HCT116 (cell line): ENCODE results near the gene SPATA12. TPM values are rescaled to one million over a fixed set of nuclear protein-coding genes. Genes with fewer than 3 reads are reported as not detected.

Source experiments
- ATAC-seq: fragments of 200-7000 bp; cut with Tn5 transposase; 2 replicates; pipeline ENCODE4 v1.9.1; 2020; ENCODE audit warnings: mild to moderate bottlenecking, moderate library complexity
- BruUV-seq: library from RNA; stranded (reverse); fragments of 400-500 nt; replicated peaks from 2 replicates; lab custom pipeline; 2021; lab: Mats Ljungman, UMichigan
- CTCF ChIA-PET: fragments of 300-600 bp; sonication (Branson Sonifier 250); formaldehyde crosslinking; loops from one replicate; lab custom pipeline; 2021; ENCODE audit warnings: antibody characterized with exemption; lab: Charles Lee
- POLR2A ChIA-PET: fragments of 300-600, 350-600 bp; sonication (Branson Sonifier 250); formaldehyde crosslinking; loops from one replicate; lab custom pipeline; 2021; ENCODE audit warnings: antibody characterized with exemption; lab: Charles Lee
- RAD21 ChIA-PET, 2 experiments: fragments of 300-600 bp; sonication (Branson Sonifier 250); formaldehyde crosslinking; loops; one replicate each; lab custom pipeline; 2023; ENCODE audit warnings: low total read pairs in 2 of 2; ENCODE audit not compliant: uncharacterized antibody in 2 of 2, unreplicated experiment in 2 of 2, low non-redundant PET in 1 of 2; lab: Charles Lee
- DNase-seq: peaks from one replicate; pipeline ENCODE4 v3.0.0-alpha.2; 2010; ENCODE audit warnings: low read depth, low spot score
- H2AFZ ChIP-seq: fragments of 200-600 bp; shearing (Covaris generic), sonication (generic); 2 replicates; pipeline ENCODE4 v1.6.1; 2017; ENCODE audit warnings: low read depth, mixed run types, mixed read lengths, antibody characterized with exemption, low read length; ENCODE audit not compliant: poor library complexity, severe bottlenecking
- H3K27ac ChIP-seq: 2 replicates; pipeline ENCODE4 v1.5.1; 2012; ENCODE audit warnings: low read depth, low read length
- H3K27me3 ChIP-seq: fragments of 200-600 bp; sonication (generic); 2 replicates; pipeline ENCODE4 v1.6.1; 2016; ENCODE audit warnings: mixed run types, low read length, mixed read lengths; ENCODE audit not compliant: insufficient read depth
- H3K36me3 ChIP-seq, 2 experiments: fragments of 200-500 bp in 1 of 2; fragments of 200-600 bp in 1 of 2; sonication (Bioruptor generic) in 1 of 2; sonication (generic) in 1 of 2; 2 replicates each; pipeline versions ENCODE4 v1.5.1 to v1.6.1; 2014 to 2016; ENCODE audit warnings: low read length in 2 of 2, inconsistent platforms in 1 of 2, mixed read lengths in 1 of 2, mixed run types in 1 of 2; ENCODE audit not compliant: insufficient read depth in 2 of 2, control insufficient read depth in 1 of 2
- H3K4me1 ChIP-seq, 2 experiments: fragments of 200-600 bp in 1 of 2; sonication (generic) in 1 of 2; 2 replicates each; pipeline versions ENCODE4 v1.5.1 to v1.6.1; 2012 to 2017; ENCODE audit warnings: low read length in 2 of 2, inconsistent platforms in 1 of 2, mild to moderate bottlenecking in 1 of 2, mixed read lengths in 1 of 2, mixed run types in 1 of 2, moderate library complexity in 1 of 2; ENCODE audit not compliant: insufficient read depth in 2 of 2, control insufficient read depth in 1 of 2
- H3K4me2 ChIP-seq: fragments of 200-600 bp; sonication (generic); 2 replicates; pipeline ENCODE4 v1.6.1; 2017; ENCODE audit warnings: mixed run types, low read length, mixed read lengths
- H3K4me3 ChIP-seq, 2 experiments: fragments of 200-600 bp in 1 of 2; sonication (generic) in 1 of 2; replicated peaks in 1 of 2; 2 replicates each; pipeline ENCODE4 v1.5.1; 2011 to 2016; ENCODE audit warnings: low read length in 2 of 2, control low read depth in 1 of 2, low read depth in 1 of 2, mild to moderate bottlenecking in 1 of 2, mixed read lengths in 1 of 2, mixed run types in 1 of 2
- H3K79me2 ChIP-seq: fragments of 200-600 bp; sonication (generic); 2 replicates; pipeline ENCODE4 v1.6.1; 2017; ENCODE audit warnings: mild to moderate bottlenecking, mixed run types, low read length, moderate library complexity, mixed read lengths; ENCODE audit not compliant: insufficient read depth
- H3K9ac ChIP-seq: fragments of 200-600 bp; sonication (generic); 2 replicates; pipeline ENCODE4 v1.6.1; 2016; ENCODE audit warnings: low read length, mixed read lengths
- H3K9me2 ChIP-seq: fragments of 200-600 bp; sonication (generic), shearing (Covaris generic); 2 replicates; pipeline ENCODE4 v1.6.1; 2017; ENCODE audit warnings: mixed run types, mild to moderate bottlenecking, moderate library complexity; ENCODE audit not compliant: insufficient read depth
- H3K9me3 ChIP-seq, 2 experiments: fragments of 200-500 bp in 1 of 2; fragments of 200-600 bp in 1 of 2; sonication (Bioruptor generic) in 1 of 2; sonication (generic) in 1 of 2; 2 replicates each; pipeline ENCODE4 v1.6.1; 2014 to 2017; ENCODE audit warnings: low read length in 2 of 2, mixed read lengths in 2 of 2, inconsistent platforms in 1 of 2, low read depth in 1 of 2, mild to moderate bottlenecking in 1 of 2, mixed run types in 1 of 2, moderate library complexity in 1 of 2; ENCODE audit not compliant: control insufficient read depth in 1 of 2, insufficient read depth in 1 of 2
- H4K20me1 ChIP-seq: fragments of 200-600 bp; sonication (generic), shearing (Covaris generic); 2 replicates; pipeline ENCODE4 v1.6.1; 2017; ENCODE audit warnings: mixed run types, mild to moderate bottlenecking, moderate library complexity; ENCODE audit not compliant: insufficient read depth
- CBX3 ChIP-seq: IDR thresholded peaks from 2 replicates; pipeline ENCODE4 v1.6.1; 2012; ENCODE audit warnings: low read depth
- EZH2 ChIP-seq: fragments of 200-600 bp; sonication (generic); IDR thresholded peaks from 2 replicates; pipeline ENCODE4 v1.6.1; 2017; ENCODE audit warnings: antibody characterized with exemption, mixed run types
- EZH2phosphoT487 ChIP-seq: fragments of 200-600 bp; IDR thresholded peaks from 2 replicates; pipeline ENCODE4 v1.6.1; 2018; ENCODE audit warnings: antibody characterized with exemption, borderline replicate concordance
- FOSL1 ChIP-seq: IDR thresholded peaks from 2 replicates; pipeline ENCODE4 v1.6.1; 2012; ENCODE audit warnings: low read depth
- JUND ChIP-seq: IDR thresholded peaks from 2 replicates; pipeline ENCODE4 v1.6.1; 2012
- RAD21 ChIP-seq: IDR thresholded peaks from 2 replicates; pipeline ENCODE4 v1.6.1; 2012; ENCODE audit warnings: low read depth, mild to moderate bottlenecking
- SIN3A ChIP-seq: IDR thresholded peaks from 2 replicates; pipeline ENCODE4 v1.6.1; 2012; ENCODE audit warnings: low read depth
- TCF7L2 ChIP-seq: IDR thresholded peaks from 2 replicates; pipeline ENCODE4 v1.7.0; 2011; ENCODE audit warnings: borderline replicate concordance, inconsistent platforms; ENCODE audit not compliant: insufficient read depth, insufficient read length; ENCODE audit errors: extremely low read depth
- ZBTB33 ChIP-seq: IDR thresholded peaks from 2 replicates; pipeline ENCODE4 v1.6.1; 2011; ENCODE audit warnings: mild to moderate bottlenecking, low read length, moderate library complexity; ENCODE audit not compliant: insufficient replicate concordance; ENCODE audit errors: extremely low read depth
- ZFX ChIP-seq: fragments of 450-650 bp; IDR thresholded peaks from 2 replicates; pipeline ENCODE4 v1.6.1; 2017
- ZNF274 ChIP-seq: fragments of 200-500 bp; sonication (Bioruptor generic); IDR thresholded peaks from 2 replicates; pipeline ENCODE4 v1.6.1; 2014; ENCODE audit warnings: mild to moderate bottlenecking, low read depth, low read length, inconsistent platforms
- intact Hi-C: fragments of 100-400 bp; cut with micrococcal nuclease; formaldehyde crosslinking; loops from 2 replicates; pipeline ENCODE4 v1.10.0; 2022
- total RNA-seq: library from RNA; stranded (reverse); gene quantifications from one replicate; pipeline ENCODE4 v1.2.1, GENCODE V29; 2021; ENCODE audit not compliant: unreplicated experiment

The SPATA12 gene
- total RNA-seq, 1 experiment from 2014 or later = 0.22 TPM

DNA sequence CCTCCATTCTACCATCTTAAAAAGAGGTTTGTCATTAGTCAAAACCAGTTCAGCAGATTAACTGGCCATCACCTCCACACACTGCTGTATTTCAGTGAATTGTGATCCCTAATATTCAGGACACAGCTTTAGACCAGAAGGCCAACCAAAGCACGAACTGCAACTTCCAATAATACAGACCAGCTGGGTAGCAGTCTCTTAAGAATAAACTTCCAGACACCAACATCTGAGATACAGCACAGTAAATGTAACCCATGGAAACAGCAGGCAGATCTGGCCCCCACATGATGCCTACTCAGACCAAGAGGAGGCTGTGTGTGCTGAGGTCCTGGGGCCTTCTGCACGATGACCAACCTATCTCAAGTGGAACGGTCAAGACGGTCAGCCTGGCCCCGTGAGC, 34.9 kb downstream of the SPATA12 start:
- H3K79me2 ChIP-seq = no peaks in the 10 kb centered on the region
- POLR2A ChIA-PET = no interaction called here
- H3K9me2 ChIP-seq = no peaks in the 10 kb centered on the region
- no peaks in the 10 kb centered on the region for H3K9me3 ChIP-seq
- no peak overlapping the region for H2AFZ ChIP-seq
- TF ChIP-seq ZFX (no peak), TCF7L2 (no peak), SIN3A (no peak), RAD21 (no peak), CBX3 (no peak), FOSL1 (no peak), EZH2 (no peak), ZNF274 (no peak), JUND (no peak), ZBTB33 (no peak), EZH2phosphoT487 (no peak)
- no peaks in the 10 kb centered on the region for H4K20me1 ChIP-seq
- H3K9ac ChIP-seq = no peak overlapping the region
- BruUV-seq = no TSS peak
- RAD21 ChIA-PET = no interaction called here
- peaks cover 0 to 19% of the 10 kb centered on the region in 2 experiments; a peak in 2 of 4 replicates for H3K4me1 ChIP-seq
- CTCF ChIA-PET = no interaction called here
- no peaks in the 10 kb centered on the region for H3K27me3 ChIP-seq
- DNase-seq (no peak), ATAC-seq (no peak)
- H3K4me2 ChIP-seq = no peak overlapping the region
- H3K27ac ChIP-seq = no peak overlapping the region
- H3K4me3 ChIP-seq = no peak overlapping the region
- intact Hi-C loops = no loop called here
- H3K36me3 ChIP-seq = no peaks in the 10 kb centered on the region
